ENCODE measurements around the gene GLIPR1.
"Not testable (repeated sequence)": the region's sequence is repeated elsewhere in the genome, so short reads cannot be mapped to it uniquely, and the experiment has no call there.

GLIPR1 gene

GRCh38 chr12:75480469-75480949, at the start of gene GLIPR1:
Gene GLIPR1, plus strand, starts transcription at chr12:75480755. Its CDS starts 126 bp downstream, at chr12:75480881.
- peak; percentile 69 for DNase-seq

DNA sequence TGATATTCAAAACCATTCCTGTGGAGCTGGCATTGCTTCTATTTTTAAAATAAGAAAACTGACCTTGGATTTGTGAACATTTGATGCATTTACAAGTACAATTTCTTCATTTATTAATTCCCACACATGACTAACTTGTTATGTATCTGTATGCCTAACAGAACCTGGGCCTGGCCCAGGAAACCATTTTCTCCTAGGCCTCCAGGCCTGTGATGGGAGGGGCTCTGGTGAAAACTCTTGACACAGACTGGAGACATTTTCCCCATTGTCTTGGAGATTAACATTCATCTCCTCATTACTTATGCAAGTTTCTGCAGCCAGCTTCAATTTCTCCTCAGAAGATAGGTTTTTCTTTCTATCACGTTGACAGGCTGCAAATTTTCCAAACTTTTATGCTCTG, 47.6 kb upstream of the GLIPR1 start:
- no peak for DNase-seq

DNA sequence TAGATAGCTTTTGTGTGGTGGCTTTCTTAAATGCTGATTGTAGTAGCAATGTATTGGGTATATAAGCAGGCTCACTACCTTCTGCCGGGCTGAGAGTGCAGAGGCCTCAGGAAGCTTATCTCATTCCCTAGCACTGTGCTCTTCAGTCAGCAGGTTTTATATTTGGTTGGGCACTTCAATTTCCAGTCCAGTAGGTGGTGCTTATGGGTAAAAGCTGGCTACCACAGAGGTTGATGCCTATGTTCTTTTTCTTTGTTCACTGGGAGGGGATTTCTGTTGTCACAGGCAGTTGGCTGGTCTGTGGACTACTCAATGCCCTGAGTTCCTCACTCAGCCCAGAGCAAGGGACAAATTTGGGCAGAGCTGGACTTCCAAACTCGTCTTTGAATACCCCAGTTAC, 43.0 kb upstream of the GLIPR1 start:
- no peak for DNase-seq

- peak; percentile 11 for DNase-seq
Measured at GRCh38 chr12:75438059-75438754, 42.3 kb upstream of the GLIPR1 start.

DNA sequence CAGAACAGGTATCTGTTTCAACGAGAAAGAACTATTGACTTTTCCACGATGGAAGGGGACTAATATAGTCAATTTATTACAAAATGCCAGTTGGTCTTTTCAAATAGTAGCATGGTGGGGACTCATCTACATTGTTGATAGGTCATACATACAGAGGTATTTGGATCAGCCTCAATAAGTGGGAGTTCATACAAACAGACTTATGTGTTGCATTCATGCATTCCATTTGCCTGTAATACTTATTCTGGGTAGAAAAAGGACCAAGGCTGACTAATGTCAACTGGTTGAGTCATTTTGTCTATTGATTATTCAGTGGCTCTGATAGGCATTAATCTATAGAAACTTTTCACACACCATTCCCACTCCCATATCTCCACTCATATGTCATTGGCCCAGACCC, 41.5 kb upstream of the GLIPR1 start:
- DNase-seq, result no peak

GRCh38 chr12:75439930-75440329, 40.6 kb upstream of the GLIPR1 start:
- DNase-seq, result no peak

GRCh38 chr12:75441687-75442449, 38.7 kb upstream of the GLIPR1 start:
- DNase-seq, result not testable (repeated sequence)

- DNase-seq, result not testable (repeated sequence)
Measured at GRCh38 chr12:75442454-75442853, 38.1 kb upstream of the GLIPR1 start.

GRCh38 chr12:75443709-75444108, 36.8 kb upstream of the GLIPR1 start:
- no peak for DNase-seq

GRCh38 chr12:75444429-75445136, 36.0 kb upstream of the GLIPR1 start:
- DNase-seq, result no peak

- not testable (repeated sequence) for DNase-seq
Measured at GRCh38 chr12:75445137-75445507, 35.4 kb upstream of the GLIPR1 start.

- no peak for DNase-seq
Measured at GRCh38 chr12:75446857-75447256, 33.7 kb upstream of the GLIPR1 start.

DNA sequence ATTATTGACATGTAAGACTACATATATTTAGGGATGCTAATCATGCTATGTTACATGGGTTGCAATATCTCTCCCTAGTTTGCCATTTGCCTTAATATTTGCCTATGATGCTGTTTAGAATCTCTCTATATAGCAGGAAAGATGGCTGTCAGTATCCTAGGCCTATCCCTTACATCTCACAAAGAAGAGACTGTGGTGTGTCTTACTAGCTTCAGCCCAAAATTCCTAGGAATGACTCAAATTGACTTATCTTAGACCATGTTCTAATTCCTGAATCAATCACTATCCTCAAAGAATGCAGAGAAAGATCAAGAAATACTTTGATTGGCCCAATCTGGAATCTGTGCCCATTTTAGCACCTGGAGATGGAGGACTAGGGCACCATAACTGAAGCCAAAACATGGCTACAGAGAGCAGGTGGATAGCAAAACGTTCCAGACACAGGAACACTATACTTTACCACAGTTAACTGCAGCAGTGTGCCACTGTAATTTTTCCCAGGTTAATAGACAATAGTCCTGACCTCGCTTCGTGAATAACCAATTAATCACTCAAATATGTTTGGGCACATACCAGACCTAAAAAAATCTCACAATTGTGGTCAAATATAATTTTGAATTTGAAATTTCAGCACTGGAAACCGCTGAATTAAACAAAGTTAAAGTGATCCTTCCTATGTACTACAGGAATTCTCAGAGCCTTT, 32.7 kb upstream of the GLIPR1 start:
- DNase-seq, result no peak

GRCh38 chr12:75452675-75453330, 27.8 kb upstream of the GLIPR1 start:
- no peak for DNase-seq

- DNase-seq, result no peak
Measured at GRCh38 chr12:75455839-75456238, 24.7 kb upstream of the GLIPR1 start.

DNA sequence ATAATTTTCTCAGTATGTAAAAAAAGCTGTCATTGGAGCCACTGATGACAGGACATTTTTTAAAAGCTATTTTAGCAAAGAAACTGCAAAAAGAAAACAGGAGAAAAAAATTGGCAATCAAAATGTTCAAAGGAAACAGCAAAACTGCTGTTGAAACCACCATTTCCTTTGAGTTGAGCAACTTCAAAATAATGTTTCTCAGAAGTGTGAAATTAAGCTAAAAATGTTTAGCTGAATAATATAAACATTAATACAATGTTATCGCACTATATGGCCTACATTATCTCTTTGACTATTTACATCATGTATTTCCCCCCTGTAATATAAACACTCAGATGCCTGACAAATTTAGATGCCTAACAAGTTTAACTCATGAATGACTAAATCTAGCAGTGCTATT, 23.4 kb upstream of the GLIPR1 start:
- DNase-seq, result no peak

DNA sequence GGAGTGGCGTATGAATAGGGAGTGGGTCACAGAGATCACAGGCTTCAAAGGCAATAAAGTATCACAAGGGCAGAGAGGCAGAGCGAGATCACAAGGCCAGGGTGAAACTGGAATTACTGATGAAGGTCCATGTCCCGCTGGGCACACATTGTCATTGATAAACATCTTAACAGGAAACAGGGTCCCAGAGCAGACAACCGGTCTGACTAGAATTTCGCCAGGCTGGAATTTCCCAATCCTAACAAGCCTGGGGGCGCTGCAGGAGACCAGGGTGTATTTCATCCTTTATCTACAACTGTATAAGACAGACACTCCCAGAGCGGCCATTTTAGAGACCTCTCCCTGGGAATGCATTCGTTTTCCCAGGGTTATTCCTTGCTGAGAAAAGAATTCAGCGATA, 22.7 kb upstream of the GLIPR1 start:
- DNase-seq, result not testable (repeated sequence)

GRCh38 chr12:75459755-75460154, 20.8 kb upstream of the GLIPR1 start:
- DNase-seq, result no peak

DNA sequence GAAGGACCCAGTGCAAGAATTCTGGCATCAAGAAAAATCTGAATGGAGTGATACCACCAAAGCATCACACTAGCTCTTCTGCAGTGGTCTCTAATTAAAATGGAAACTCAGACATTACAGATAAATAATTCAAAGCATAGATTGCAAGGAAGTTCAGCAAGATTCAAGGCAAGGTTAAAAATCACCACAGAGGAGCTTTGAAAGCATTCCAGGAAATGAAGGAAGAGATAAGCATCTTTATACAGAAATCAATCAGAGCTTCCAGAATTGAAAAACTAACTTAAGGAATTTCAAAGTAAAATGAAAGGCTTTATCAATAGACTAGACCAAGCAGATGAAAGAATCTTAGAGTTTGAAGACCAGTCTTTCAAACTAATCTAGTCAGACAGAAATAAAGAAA, 20.4 kb upstream of the GLIPR1 start:
- no peak for DNase-seq

GRCh38 chr12:75471902-75472890, 8.4 kb upstream of the GLIPR1 start:
- DNase-seq, result no peak

DNA sequence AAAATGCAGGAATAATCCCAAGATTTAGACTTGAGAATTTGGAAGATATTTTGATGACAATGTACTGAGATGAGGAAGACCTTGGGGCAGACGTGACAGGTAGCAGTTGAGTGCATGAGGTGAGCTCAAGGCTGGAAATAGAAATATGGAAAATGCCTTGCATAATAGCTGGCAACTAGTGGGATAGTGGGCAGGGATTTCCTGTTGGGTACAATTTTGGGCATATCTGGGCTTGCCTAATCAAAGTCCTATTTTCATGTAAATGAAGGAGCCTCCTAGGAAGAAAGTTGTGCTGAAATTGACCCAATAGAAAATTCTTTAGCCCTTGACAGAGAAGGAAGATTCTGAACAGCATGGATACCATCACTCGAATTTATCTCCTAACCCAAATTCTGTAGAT, 6.4 kb upstream of the GLIPR1 start:
- DNase-seq, result no peak

Data from activated CD4-positive, alpha-beta T cell treated with anti-CD3 and anti-CD28 coated beads, Interleukin-2, amount 50 U/mL, for 1 hour (primary cell).